Keratinocyte (primary cell): ENCODE data around the gene PSMD8.

ENCODE experiments used
- EZH2 ChIP-seq: IDR thresholded peaks from one replicate; pipeline ENCODE4 v1.6.1; 2012; ENCODE audit warnings: inconsistent platforms, mild to moderate bottlenecking, low read length, moderate library complexity
- TF ChIP-seq, protein P1 (sequence below), 3 experiments: IDR thresholded peaks in 1 of 3; conservative IDR thresholded peaks in 1 of 3; optimal IDR thresholded peaks in 1 of 3; 2 replicates in 2 of 3; 3 replicates in 1 of 3; pipeline versions ENCODE3 to v1.5.1; 2011; ENCODE audit warnings: low read length in 3 of 3, mild to moderate bottlenecking in 3 of 3, moderate library complexity in 2 of 3, control low read depth in 1 of 3, inconsistent platforms in 1 of 3; ENCODE audit not compliant: insufficient read depth in 2 of 3; ENCODE audit errors: extremely low read depth in 1 of 3

DNA sequence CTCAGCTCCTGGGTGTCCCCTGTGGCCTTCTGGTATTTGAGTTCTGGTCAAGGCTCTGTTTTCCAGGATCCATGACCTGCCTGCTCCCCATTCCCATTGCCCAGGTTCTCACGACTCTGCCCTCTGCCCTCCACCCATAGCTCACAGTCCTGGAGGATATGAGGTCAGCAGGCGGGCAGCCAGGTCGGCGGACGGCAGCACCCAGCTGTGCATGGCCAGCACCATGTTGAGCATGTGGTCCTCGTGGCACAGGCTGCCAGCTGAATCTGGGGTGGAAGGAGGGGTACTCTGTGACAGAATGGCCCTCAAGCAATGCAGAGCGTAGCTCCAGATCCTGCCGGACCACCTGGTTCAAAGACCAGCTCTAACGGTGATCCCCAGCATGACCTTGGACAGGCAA lies 46.6 kb downstream of the PSMD8 start:
- TF ChIP-seq, protein P1, sequence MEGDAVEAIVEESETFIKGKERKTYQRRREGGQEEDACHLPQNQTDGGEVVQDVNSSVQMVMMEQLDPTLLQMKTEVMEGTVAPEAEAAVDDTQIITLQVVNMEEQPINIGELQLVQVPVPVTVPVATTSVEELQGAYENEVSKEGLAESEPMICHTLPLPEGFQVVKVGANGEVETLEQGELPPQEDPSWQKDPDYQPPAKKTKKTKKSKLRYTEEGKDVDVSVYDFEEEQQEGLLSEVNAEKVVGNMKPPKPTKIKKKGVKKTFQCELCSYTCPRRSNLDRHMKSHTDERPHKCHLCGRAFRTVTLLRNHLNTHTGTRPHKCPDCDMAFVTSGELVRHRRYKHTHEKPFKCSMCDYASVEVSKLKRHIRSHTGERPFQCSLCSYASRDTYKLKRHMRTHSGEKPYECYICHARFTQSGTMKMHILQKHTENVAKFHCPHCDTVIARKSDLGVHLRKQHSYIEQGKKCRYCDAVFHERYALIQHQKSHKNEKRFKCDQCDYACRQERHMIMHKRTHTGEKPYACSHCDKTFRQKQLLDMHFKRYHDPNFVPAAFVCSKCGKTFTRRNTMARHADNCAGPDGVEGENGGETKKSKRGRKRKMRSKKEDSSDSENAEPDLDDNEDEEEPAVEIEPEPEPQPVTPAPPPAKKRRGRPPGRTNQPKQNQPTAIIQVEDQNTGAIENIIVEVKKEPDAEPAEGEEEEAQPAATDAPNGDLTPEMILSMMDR (optimal IDR thresholded peaks at IDR 0.05 in 1 of 3, IDR thresholded peaks at IDR 0.05 in 1 of 3, conservative IDR thresholded peaks at IDR 0.05 in 1 of 3; ENCODE audit: extremely low read depth in 1 of 3, insufficient read depth in 2 of 3, low read length in 3 of 3): no peak
- TF ChIP-seq EZH2: no peak
